ENCODE results near the gene CDH13.

CDH13 gene

DNA sequence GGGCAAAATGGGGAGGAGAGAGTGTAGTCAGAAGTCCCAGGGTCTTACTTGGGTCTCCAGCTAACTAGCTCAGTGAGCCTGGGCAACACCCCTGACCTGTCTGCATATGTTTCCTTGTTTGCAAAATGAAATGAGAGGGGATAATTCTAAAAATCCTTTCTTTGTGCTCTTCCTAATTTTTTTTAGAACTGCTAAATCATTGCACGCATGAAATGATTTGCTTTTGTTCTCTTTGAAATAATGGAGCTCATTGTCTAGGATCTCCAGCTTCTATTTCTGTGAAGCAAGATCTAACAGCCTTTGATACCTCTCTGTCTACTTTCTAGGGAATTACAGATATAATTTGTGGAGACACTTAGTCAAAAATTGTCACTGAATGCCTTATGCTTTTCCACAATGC lies 181.3 kb downstream of the CDH13 start:
- TF ChIP-seq ZFP3 (CRISPR knock-in tag; IDR thresholded peaks at IDR 0.05) (no peak), OSR1 (CRISPR knock-in tag; IDR thresholded peaks at IDR 0.05) (no peak), SNAI2 (CRISPR knock-in tag; IDR thresholded peaks at IDR 0.05) (no peak), ZNF565 (CRISPR knock-in tag; conservative IDR thresholded peaks at IDR 0.05; ENCODE audit: low read depth) (no peak), GLIS3 (CRISPR knock-in tag; IDR thresholded peaks at IDR 0.05) (no peak), ZNF70 (CRISPR knock-in tag; IDR thresholded peaks at IDR 0.05) (no peak), ESRRG (CRISPR knock-in tag; IDR thresholded peaks at IDR 0.05) (no peak), ZNF8 (CRISPR knock-in tag; IDR thresholded peaks at IDR 0.05) (no peak), RARB (CRISPR knock-in tag; IDR thresholded peaks at IDR 0.05) (no peak), CSDC2 (CRISPR knock-in tag; IDR thresholded peaks at IDR 0.05) (no peak), BACH2 (CRISPR knock-in tag; IDR thresholded peaks at IDR 0.05; ENCODE audit: borderline replicate concordance) (no peak), PPARA (CRISPR knock-in tag; IDR thresholded peaks at IDR 0.05; ENCODE audit: borderline replicate concordance) (no peak), TOX (CRISPR knock-in tag; IDR thresholded peaks at IDR 0.05; ENCODE audit: borderline replicate concordance) (no peak), ARNTL (CRISPR knock-in tag; IDR thresholded peaks at IDR 0.05; ENCODE audit: borderline replicate concordance, low read depth) (no peak), ZC3H10 (CRISPR knock-in tag; IDR thresholded peaks at IDR 0.05) (no peak)
- TF ChIP-seq, protein P1, sequence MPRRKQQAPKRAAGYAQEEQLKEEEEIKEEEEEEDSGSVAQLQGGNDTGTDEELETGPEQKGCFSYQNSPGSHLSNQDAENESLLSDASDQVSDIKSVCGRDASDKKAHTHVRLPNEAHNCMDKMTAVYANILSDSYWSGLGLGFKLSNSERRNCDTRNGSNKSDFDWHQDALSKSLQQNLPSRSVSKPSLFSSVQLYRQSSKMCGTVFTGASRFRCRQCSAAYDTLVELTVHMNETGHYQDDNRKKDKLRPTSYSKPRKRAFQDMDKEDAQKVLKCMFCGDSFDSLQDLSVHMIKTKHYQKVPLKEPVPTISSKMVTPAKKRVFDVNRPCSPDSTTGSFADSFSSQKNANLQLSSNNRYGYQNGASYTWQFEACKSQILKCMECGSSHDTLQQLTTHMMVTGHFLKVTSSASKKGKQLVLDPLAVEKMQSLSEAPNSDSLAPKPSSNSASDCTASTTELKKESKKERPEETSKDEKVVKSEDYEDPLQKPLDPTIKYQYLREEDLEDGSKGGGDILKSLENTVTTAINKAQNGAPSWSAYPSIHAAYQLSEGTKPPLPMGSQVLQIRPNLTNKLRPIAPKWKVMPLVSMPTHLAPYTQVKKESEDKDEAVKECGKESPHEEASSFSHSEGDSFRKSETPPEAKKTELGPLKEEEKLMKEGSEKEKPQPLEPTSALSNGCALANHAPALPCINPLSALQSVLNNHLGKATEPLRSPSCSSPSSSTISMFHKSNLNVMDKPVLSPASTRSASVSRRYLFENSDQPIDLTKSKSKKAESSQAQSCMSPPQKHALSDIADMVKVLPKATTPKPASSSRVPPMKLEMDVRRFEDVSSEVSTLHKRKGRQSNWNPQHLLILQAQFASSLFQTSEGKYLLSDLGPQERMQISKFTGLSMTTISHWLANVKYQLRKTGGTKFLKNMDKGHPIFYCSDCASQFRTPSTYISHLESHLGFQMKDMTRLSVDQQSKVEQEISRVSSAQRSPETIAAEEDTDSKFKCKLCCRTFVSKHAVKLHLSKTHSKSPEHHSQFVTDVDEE (CRISPR knock-in tag; IDR thresholded peaks at IDR 0.05) = no peak
- TF ChIP-seq, protein P2, sequence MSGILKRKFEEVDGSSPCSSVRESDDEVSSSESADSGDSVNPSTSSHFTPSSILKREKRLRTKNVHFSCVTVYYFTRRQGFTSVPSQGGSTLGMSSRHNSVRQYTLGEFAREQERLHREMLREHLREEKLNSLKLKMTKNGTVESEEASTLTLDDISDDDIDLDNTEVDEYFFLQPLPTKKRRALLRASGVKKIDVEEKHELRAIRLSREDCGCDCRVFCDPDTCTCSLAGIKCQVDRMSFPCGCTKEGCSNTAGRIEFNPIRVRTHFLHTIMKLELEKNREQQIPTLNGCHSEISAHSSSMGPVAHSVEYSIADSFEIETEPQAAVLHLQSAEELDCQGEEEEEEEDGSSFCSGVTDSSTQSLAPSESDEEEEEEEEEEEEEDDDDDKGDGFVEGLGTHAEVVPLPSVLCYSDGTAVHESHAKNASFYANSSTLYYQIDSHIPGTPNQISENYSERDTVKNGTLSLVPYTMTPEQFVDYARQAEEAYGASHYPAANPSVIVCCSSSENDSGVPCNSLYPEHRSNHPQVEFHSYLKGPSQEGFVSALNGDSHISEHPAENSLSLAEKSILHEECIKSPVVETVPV (CRISPR knock-in tag; IDR thresholded peaks at IDR 0.05) = no peak
- TF ChIP-seq, protein P3, sequence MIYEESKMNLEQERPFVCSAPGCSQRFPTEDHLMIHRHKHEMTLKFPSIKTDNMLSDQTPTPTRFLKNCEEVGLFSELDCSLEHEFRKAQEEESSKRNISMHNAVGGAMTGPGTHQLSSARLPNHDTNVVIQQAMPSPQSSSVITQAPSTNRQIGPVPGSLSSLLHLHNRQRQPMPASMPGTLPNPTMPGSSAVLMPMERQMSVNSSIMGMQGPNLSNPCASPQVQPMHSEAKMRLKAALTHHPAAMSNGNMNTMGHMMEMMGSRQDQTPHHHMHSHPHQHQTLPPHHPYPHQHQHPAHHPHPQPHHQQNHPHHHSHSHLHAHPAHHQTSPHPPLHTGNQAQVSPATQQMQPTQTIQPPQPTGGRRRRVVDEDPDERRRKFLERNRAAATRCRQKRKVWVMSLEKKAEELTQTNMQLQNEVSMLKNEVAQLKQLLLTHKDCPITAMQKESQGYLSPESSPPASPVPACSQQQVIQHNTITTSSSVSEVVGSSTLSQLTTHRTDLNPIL (CRISPR knock-in tag; IDR thresholded peaks at IDR 0.05; ENCODE audit: low read depth) = no peak
- TF ChIP-seq, protein P4, sequence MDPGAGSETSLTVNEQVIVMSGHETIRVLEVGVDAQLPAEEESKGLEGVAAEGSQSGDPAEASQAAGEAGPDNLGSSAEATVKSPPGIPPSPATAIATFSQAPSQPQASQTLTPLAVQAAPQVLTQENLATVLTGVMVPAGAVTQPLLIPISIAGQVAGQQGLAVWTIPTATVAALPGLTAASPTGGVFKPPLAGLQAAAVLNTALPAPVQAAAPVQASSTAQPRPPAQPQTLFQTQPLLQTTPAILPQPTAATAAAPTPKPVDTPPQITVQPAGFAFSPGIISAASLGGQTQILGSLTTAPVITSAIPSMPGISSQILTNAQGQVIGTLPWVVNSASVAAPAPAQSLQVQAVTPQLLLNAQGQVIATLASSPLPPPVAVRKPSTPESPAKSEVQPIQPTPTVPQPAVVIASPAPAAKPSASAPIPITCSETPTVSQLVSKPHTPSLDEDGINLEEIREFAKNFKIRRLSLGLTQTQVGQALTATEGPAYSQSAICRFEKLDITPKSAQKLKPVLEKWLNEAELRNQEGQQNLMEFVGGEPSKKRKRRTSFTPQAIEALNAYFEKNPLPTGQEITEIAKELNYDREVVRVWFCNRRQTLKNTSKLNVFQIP (CRISPR knock-in tag; IDR thresholded peaks at IDR 0.05; ENCODE audit: borderline replicate concordance, low read depth) = no peak

DNA sequence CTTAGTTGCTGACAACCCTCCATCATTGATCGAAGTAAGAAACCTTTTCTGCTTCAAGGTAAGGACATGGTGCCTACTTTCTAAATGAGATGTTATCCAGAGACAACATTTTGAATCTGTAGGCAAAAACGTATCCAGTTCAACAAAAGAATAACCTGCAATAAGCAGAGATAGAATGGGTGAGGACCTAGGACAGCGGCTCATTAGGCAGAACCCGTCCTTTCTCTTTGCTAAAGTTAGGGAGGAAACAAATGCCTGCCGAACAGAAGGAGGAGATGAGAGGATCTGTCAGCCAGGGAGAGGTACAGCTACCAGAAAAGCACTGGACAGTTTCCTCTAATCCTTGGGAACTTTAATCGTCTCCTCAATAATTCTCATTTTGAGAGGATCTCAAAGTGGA lies 183.3 kb downstream of the CDH13 start:
- no peak for ATAC-seq
- TF ChIP-seq ESRRG (CRISPR knock-in tag; IDR thresholded peaks at IDR 0.05) = no peak
- no peak for TF ChIP-seq GLIS3 (CRISPR knock-in tag; IDR thresholded peaks at IDR 0.05)
- no peak for TF ChIP-seq ZFP30 (CRISPR knock-in tag; IDR thresholded peaks at IDR 0.05)
- TF ChIP-seq, protein P1 (CRISPR knock-in tag; IDR thresholded peaks at IDR 0.05) = no peak
- no peak for TF ChIP-seq TOX (CRISPR knock-in tag; IDR thresholded peaks at IDR 0.05; ENCODE audit: borderline replicate concordance)
- TF ChIP-seq, protein P2 (CRISPR knock-in tag; IDR thresholded peaks at IDR 0.05) = no peak
- no peak for TF ChIP-seq ARNTL (CRISPR knock-in tag; IDR thresholded peaks at IDR 0.05; ENCODE audit: borderline replicate concordance, low read depth)
- TF ChIP-seq TCF4 (CRISPR knock-in tag; IDR thresholded peaks at IDR 0.05; ENCODE audit: borderline replicate concordance) = no peak
- no peak for TF ChIP-seq ZFP3 (CRISPR knock-in tag; IDR thresholded peaks at IDR 0.05)
- no peak for TF ChIP-seq ISL1 (CRISPR knock-in tag; IDR thresholded peaks at IDR 0.05)

More for the DNA sequence above, 181.3 kb downstream of the CDH13 start:
- no peak for ATAC-seq

Measured in SK-N-SH treated with all-trans-retinoic acid at 6 μM for 48 hours (cell line).